Natural killer cell (primary cell): ENCODE results near the gene RIMOC1. TPM values are rescaled to one million over a fixed set of nuclear protein-coding genes. Genes with fewer than 3 reads are reported as not detected.

Experiments used
- ATAC-seq, 3 donors: fragments of 150-1000 bp in 2 of 3; fragments of 200-7000 bp in 1 of 3; cut with Tn5 transposase; 1 replicate in 1 of 3; 2 replicates in 2 of 3; pipeline ENCODE4 v1.10.0; 2021; ENCODE audit warnings: mild to moderate bottlenecking in 2 of 3, moderate library complexity in 2 of 3
- DNase-seq, 2 donors: peaks; one replicate each; pipeline versions ENCODE4 v3.0.0 to v3.0.0-alpha.2; 2013 to 2021; ENCODE audit warnings: mixed read lengths in 1 of 2
- H3K27ac ChIP-seq: one replicate; pipeline ENCODE4 v1.5.1; 2013; ENCODE audit warnings: mild to moderate bottlenecking, low read length
- H3K27me3 ChIP-seq: one replicate; pipeline ENCODE4 v1.6.1; 2013; ENCODE audit warnings: low read length; ENCODE audit not compliant: control insufficient read depth, insufficient read depth
- H3K36me3 ChIP-seq: one replicate; pipeline ENCODE4 v1.6.1; 2013; ENCODE audit warnings: low read length; ENCODE audit not compliant: control insufficient read depth, insufficient read depth
- H3K4me1 ChIP-seq: one replicate; pipeline ENCODE4 v1.6.1; 2013; ENCODE audit warnings: low read length; ENCODE audit not compliant: control insufficient read depth, insufficient read depth
- H3K4me3 ChIP-seq: one replicate; pipeline ENCODE4 v1.5.1; 2013; ENCODE audit warnings: low read length
- H3K9me3 ChIP-seq: one replicate; pipeline ENCODE4 v1.6.1; 2013; ENCODE audit warnings: low read length; ENCODE audit not compliant: control insufficient read depth, insufficient read depth
- H3K27ac Mint-ChIP-seq, 2 donors: one replicate each; pipeline ENCODE4 v1.8.0; 2022; ENCODE audit warnings: mild to moderate bottlenecking in 2 of 2, mixed read lengths in 2 of 2, moderate library complexity in 1 of 2
- H3K27me3 Mint-ChIP-seq, 2 donors: one replicate each; pipeline ENCODE4 v1.8.0; 2022; ENCODE audit warnings: low read depth in 2 of 2, mixed read lengths in 2 of 2
- H3K36me3 Mint-ChIP-seq: one replicate; pipeline ENCODE4 v1.8.0; 2022; ENCODE audit warnings: mixed read lengths
- H3K4me1 Mint-ChIP-seq, 2 donors: one replicate each; pipeline ENCODE4 v1.8.0; 2022; ENCODE audit warnings: mixed read lengths in 2 of 2
- H3K4me3 Mint-ChIP-seq: one replicate; pipeline ENCODE4 v1.8.0; 2022; ENCODE audit warnings: mild to moderate bottlenecking, moderate library complexity, mixed read lengths
- H3K9me3 Mint-ChIP-seq, 2 donors: one replicate each; pipeline ENCODE4 v1.8.0; 2022; ENCODE audit warnings: mixed read lengths in 2 of 2
- CTCF ChIP-seq: fragments of 200-600 bp; IDR thresholded peaks from one replicate; pipeline ENCODE4 v1.8.0; 2022; ENCODE audit warnings: antibody characterized with exemption
- WGBS: methylation state at CpG from one replicate; pipeline ENCODE4 v1.1.7; 2013; ENCODE audit warnings: missing lambda C conversion rate; ENCODE audit not compliant: insufficient coverage; 5-methylcytosine and 5-hydroxymethylcytosine counted together
- intact Hi-C: fragments of 100-400 bp; cut with micrococcal nuclease; formaldehyde crosslinking; loops from one replicate; pipeline ENCODE4 v1.14.2; 2022
- total RNA-seq, 4 donors: library from RNA; stranded (reverse); fragments of 120-200 nt in 1 of 4; gene quantifications; one replicate each; pipeline versions ENCODE4 v1.2.3 to v1.2.4, GENCODE V29; 2013 to 2022

RIMOC1 gene
- total RNA-seq, 3 donors from 2014 or later (not counting 1 experiment from before 2014, with no cell fraction given), result 9.9 to 18.1 (median 14.2) TPM

GRCh38 chr5:41883243-41883642, 20.9 kb upstream of the RIMOC1 start:
- no peak overlapping the region for H3K27ac ChIP-seq
- no peaks in the 10 kb centered on the region for H3K9me3 Mint-ChIP-seq
- no peak for ATAC-seq

GRCh38 chr5:41883936-41884335, 20.2 kb upstream of the RIMOC1 start:
- DNase-seq (no peak), ATAC-seq (no peak)
- H3K4me1 ChIP-seq, result no peaks in the 10 kb centered on the region
- Mint-ChIP-seq H3K27ac (no peak overlapping the region), H3K36me3 (no peaks in the 10 kb centered on the region), H3K4me3 (no peak overlapping the region), H3K9me3 (no peaks in the 10 kb centered on the region), H3K27me3 (peaks cover 25 to 28% of the 10 kb centered on the region in 2 donors), H3K4me1 (no peaks in the 10 kb centered on the region)
- no peaks in the 10 kb centered on the region for H3K9me3 ChIP-seq
- TF ChIP-seq CTCF, result no peak
- no peak overlapping the region for H3K27ac ChIP-seq
- no peaks in the 10 kb centered on the region for H3K36me3 ChIP-seq
- H3K4me3 ChIP-seq, result no peak overlapping the region
- 100% methylated on average over 1 of the region's 2 CpGs for WGBS
- peaks cover 2% of the 10 kb centered on the region for H3K27me3 ChIP-seq
- intact Hi-C loops, result no loop called here

More at GRCh38 chr5:41883243-41883642, 20.9 kb upstream of the RIMOC1 start:
- Mint-ChIP-seq H3K36me3 (no peaks in the 10 kb centered on the region), H3K27ac (no peak overlapping the region), H3K27me3 (peaks cover 27 to 29% of the 10 kb centered on the region in 2 donors), H3K4me1 (no peaks in the 10 kb centered on the region), H3K4me3 (no peak overlapping the region)
- Histone ChIP-seq H3K9me3 (no peaks in the 10 kb centered on the region), H3K36me3 (no peaks in the 10 kb centered on the region), H3K4me3 (no peak overlapping the region), H3K27me3 (peaks cover 2% of the 10 kb centered on the region), H3K4me1 (no peaks in the 10 kb centered on the region)
- DNase-seq, result no peak
- intact Hi-C loops, result no loop called here
- TF ChIP-seq CTCF, result no peak
- WGBS, result 67% methylated on average over 1 of the region's 3 CpGs

DNA sequence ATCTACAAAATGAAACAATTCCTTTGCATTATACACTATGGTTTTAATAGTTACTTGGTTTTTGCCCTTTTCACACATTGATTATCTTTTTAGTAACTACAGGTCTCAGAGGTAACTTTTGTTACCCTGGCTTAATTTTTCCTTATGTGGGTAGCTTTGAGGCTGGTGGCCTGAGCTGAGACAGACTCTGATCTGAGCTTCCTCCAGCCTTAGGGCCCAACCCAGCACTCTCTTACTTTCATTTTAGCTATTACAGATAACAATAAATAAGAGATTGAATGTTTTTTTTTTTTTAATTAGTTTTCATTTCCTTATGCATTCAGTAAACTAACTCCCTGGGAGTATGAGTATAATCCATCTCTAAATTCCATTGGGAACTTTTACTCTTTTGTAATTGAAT, 18.9 kb upstream of the RIMOC1 start:
- H3K9me3 ChIP-seq, result no peaks in the 10 kb centered on the region
- Mint-ChIP-seq H3K4me3 (no peak overlapping the region), H3K36me3 (no peaks in the 10 kb centered on the region), H3K4me1 (no peaks in the 10 kb centered on the region), H3K27me3 (peaks cover 17 to 24% of the 10 kb centered on the region in 2 donors), H3K27ac (no peak overlapping the region), H3K9me3 (no peaks in the 10 kb centered on the region)
- H3K27me3 ChIP-seq, result peaks cover 2% of the 10 kb centered on the region
- H3K4me3 ChIP-seq, result no peak overlapping the region
- no peaks in the 10 kb centered on the region for H3K36me3 ChIP-seq
- intact Hi-C loops, result no loop called here
- DNase-seq (no peak), ATAC-seq (no peak)
- TF ChIP-seq CTCF, result no peak
- no peak overlapping the region for H3K27ac ChIP-seq
- no peaks in the 10 kb centered on the region for H3K4me1 ChIP-seq

DNA sequence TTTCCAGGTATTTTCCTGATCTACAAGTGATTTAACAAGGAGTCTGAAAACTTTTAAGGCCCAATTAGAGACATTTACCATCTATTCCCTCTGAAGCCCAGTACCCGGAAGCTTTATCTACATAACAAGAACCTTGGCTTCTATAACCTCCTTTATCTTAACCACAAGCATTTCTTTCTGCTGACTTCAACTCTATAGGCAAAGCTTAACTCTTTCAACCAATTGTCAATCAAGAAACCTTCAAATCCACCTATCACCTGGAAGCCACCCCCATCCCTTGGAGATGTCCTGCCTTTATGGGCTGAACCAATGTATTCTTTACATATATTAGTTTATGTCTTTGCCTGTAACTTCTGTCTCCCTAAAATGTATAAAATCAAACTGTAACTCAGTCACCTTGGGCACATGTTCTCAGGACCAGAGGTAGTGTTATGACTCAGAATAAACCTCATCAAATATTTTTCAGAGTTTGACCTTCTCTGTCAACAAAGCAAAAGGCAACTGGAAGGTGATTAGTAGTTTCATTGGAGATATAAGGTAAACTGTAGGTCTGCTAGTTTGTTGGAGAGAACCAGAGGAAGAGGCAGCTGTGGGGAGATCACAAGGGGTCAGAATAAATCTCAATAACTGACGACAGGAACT, 13.0 kb upstream of the RIMOC1 start:
- Histone ChIP-seq H3K27ac (no peak overlapping the region), H3K9me3 (no peaks in the 10 kb centered on the region), H3K27me3 (no peaks in the 10 kb centered on the region), H3K36me3 (no peaks in the 10 kb centered on the region), H3K4me1 (no peaks in the 10 kb centered on the region), H3K4me3 (no peak overlapping the region)
- no peaks in the 10 kb centered on the region for H3K36me3 Mint-ChIP-seq
- 64% methylated on average over 2 of the region's 2 CpGs for WGBS
- H3K27me3 Mint-ChIP-seq, result peaks cover 26 to 31% of the 10 kb centered on the region in 2 donors
- no peak overlapping the region for H3K27ac Mint-ChIP-seq
- DNase-seq (no peak), ATAC-seq (no peak)
- intact Hi-C loops, result no loop called here
- H3K4me3 Mint-ChIP-seq, result no peak overlapping the region
- TF ChIP-seq CTCF, result no peak
- no peaks in the 10 kb centered on the region for H3K4me1 Mint-ChIP-seq
- H3K9me3 Mint-ChIP-seq, result no peaks in the 10 kb centered on the region
